ENCODE data around the gene MYPN. TPM values are rescaled to one million over a fixed set of nuclear protein-coding genes. Genes with fewer than 3 reads are reported as not detected.

Gene MYPN
- not detected in 2 replicates for total RNA-seq (2014; rRNA removed; shearing (Covaris generic); ENCODE audit: low replicate concordance)

- H3K79me2 ChIP-seq (ENCODE audit: low read length) = no peaks in the 10 kb centered on the region
- no peak within 1 kb of the TSS for H3K9ac ChIP-seq (ENCODE audit: low read length)
- no peaks in the 10 kb centered on the region for H3K9me3 ChIP-seq (ENCODE audit: low read length)
- no peak within 1 kb of the TSS for H3K27ac ChIP-seq (ENCODE audit: low read length)
- H3K36me3 ChIP-seq (ENCODE audit: insufficient read depth, low read length) = no peaks in the 10 kb centered on the region
- no peak for DNase-seq
- no peak within 1 kb of the TSS for H3K4me3 ChIP-seq (ENCODE audit: low read length)
- no peak within 1 kb of the TSS for H3K4me2 ChIP-seq (ENCODE audit: low read depth, low read length, poor library complexity, severe bottlenecking)
- no peak within 1 kb of the TSS for H2AFZ ChIP-seq (ENCODE audit: low read length)
- no peaks in the 10 kb centered on the region for H3K27me3 ChIP-seq (ENCODE audit: low read length)
- H3K9me2 ChIP-seq (replicated peaks; ENCODE audit: insufficient read depth, low read length) = no peaks in the 10 kb centered on the region
- no peaks in the 10 kb centered on the region for H3K4me1 ChIP-seq (ENCODE audit: low read length)
- H4K20me1 ChIP-seq (ENCODE audit: insufficient read depth, low read depth, low read length) = no peaks in the 10 kb centered on the region
Observed at GRCh38 chr10:68109331-68109730, at the start of gene MYPN. Gene MYPN, plus strand, starts transcription at chr10:68109488. Its CDS starts 11,951 bp downstream, at chr10:68121439.

DNA sequence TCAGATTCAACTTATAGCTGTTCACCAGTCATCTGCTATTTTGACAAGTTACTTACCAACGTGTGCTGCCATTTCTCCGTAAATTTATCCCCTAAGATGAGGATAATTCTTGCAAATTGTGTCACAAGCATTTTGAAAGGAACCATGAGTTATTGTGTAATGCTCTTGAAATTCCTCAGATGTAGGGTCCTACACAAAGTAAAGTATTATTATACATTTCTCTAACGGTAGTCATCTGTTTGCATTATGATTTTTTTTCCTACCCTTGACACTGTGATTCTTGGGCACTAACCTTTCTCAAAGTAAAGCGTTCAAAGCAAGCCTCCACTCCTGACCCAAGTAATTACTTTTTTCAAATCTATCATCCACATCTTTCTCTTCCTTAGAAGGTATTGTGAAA, 42.3 kb upstream of the MYPN start:
- Histone ChIP-seq H3K9me2 (replicated peaks; ENCODE audit: insufficient read depth, low read length) (no peaks in the 10 kb centered on the region), H3K4me3 (ENCODE audit: low read length) (no peak overlapping the region), H3K79me2 (ENCODE audit: low read length) (peaks cover 89% of the 10 kb centered on the region), H3K4me1 (ENCODE audit: low read length) (peaks cover 11% of the 10 kb centered on the region), H3K9ac (ENCODE audit: low read length) (no peak overlapping the region), H4K20me1 (ENCODE audit: insufficient read depth, low read depth, low read length) (0 out of 2 replicates have a peak, but pooled peaks cover 5% of the 10 kb centered on the region), H3K27me3 (ENCODE audit: low read length) (no peaks in the 10 kb centered on the region), H3K36me3 (ENCODE audit: insufficient read depth, low read length) (peaks cover 39% of the 10 kb centered on the region; the same call in 1 of the 2 replicates), H3K27ac (ENCODE audit: low read length) (no peak overlapping the region), H2AFZ (ENCODE audit: low read length) (no peak overlapping the region), H3K4me2 (ENCODE audit: low read depth, low read length, poor library complexity, severe bottlenecking) (no peak overlapping the region), H3K9me3 (ENCODE audit: low read length) (no peaks in the 10 kb centered on the region)
- no peak for DNase-seq

DNA sequence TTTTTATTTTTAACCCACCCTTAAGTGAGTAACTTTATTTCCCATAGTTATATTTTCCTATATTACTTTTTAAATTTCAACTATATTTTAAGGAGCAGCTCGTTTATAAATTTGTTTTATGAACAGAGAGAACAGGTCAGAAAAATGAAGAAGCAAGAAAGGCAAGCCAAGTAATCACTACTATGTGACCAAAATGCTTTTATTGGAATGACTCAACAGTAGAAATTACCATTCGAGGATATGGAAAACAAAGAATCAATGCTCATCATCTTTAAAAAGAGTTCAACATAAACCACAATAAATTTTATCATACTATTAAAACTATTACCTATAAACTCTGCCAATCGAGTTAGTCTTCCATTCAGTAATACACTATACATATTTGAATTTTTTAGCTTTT, 41.8 kb upstream of the MYPN start:
- no peak overlapping the region for H3K4me3 ChIP-seq (ENCODE audit: low read length)
- peaks cover 16% of the 10 kb centered on the region for H3K4me1 ChIP-seq (ENCODE audit: low read length)
- H4K20me1 ChIP-seq (ENCODE audit: insufficient read depth, low read depth, low read length) = 0 out of 2 replicates have a peak, but pooled peaks cover 5% of the 10 kb centered on the region
- H3K27me3 ChIP-seq (ENCODE audit: low read length) = no peaks in the 10 kb centered on the region
- H3K4me2 ChIP-seq (ENCODE audit: low read depth, low read length, poor library complexity, severe bottlenecking) = no peak overlapping the region
- no peaks in the 10 kb centered on the region for H3K9me3 ChIP-seq (ENCODE audit: low read length)
- DNase-seq = no peak
- H3K36me3 ChIP-seq (ENCODE audit: insufficient read depth, low read length) = peaks cover 42% of the 10 kb centered on the region; the same call in 1 of the 2 replicates
- no peak overlapping the region for H3K9ac ChIP-seq (ENCODE audit: low read length)
- peaks cover 91% of the 10 kb centered on the region for H3K79me2 ChIP-seq (ENCODE audit: low read length)
- H2AFZ ChIP-seq (ENCODE audit: low read length) = no peak overlapping the region
- H3K9me2 ChIP-seq (replicated peaks; ENCODE audit: insufficient read depth, low read length) = no peaks in the 10 kb centered on the region
- H3K27ac ChIP-seq (ENCODE audit: low read length) = no peak overlapping the region

GRCh38 chr10:68073631-68074030, 35.7 kb upstream of the MYPN start:
- H3K36me3 ChIP-seq (ENCODE audit: insufficient read depth, low read length) = peaks cover 30% of the 10 kb centered on the region; the same call in 1 of the 2 replicates
- no peak overlapping the region for H2AFZ ChIP-seq (ENCODE audit: low read length)
- H4K20me1 ChIP-seq (ENCODE audit: insufficient read depth, low read depth, low read length) = peaks cover 12% of the 10 kb centered on the region
- H3K9ac ChIP-seq (ENCODE audit: low read length) = peak overlapping the region; percentile 97
- H3K27me3 ChIP-seq (ENCODE audit: low read length) = no peaks in the 10 kb centered on the region
- H3K9me3 ChIP-seq (ENCODE audit: low read length) = no peaks in the 10 kb centered on the region
- peaks cover 62% of the 10 kb centered on the region for H3K79me2 ChIP-seq (ENCODE audit: low read length)
- H3K4me2 ChIP-seq (ENCODE audit: low read depth, low read length, poor library complexity, severe bottlenecking) = peak overlapping the region; percentile 98
- H3K4me1 ChIP-seq (ENCODE audit: low read length) = peaks cover 34% of the 10 kb centered on the region
- no peak for DNase-seq
- H3K9me2 ChIP-seq (replicated peaks; ENCODE audit: insufficient read depth, low read length) = 0 out of 2 replicates have a peak, but pooled peaks cover 2% of the 10 kb centered on the region
- H3K4me3 ChIP-seq (ENCODE audit: low read length) = peak overlapping the region; percentile 85
- H3K27ac ChIP-seq (ENCODE audit: low read length) = peak overlapping the region; percentile 91

- no peak overlapping the region for H2AFZ ChIP-seq (ENCODE audit: low read length)
- no peaks in the 10 kb centered on the region for H3K27me3 ChIP-seq (ENCODE audit: low read length)
- H3K79me2 ChIP-seq (ENCODE audit: low read length) = peaks cover 57% of the 10 kb centered on the region
- H3K9ac ChIP-seq (ENCODE audit: low read length) = peak overlapping the region; percentile 97
- H3K36me3 ChIP-seq (ENCODE audit: insufficient read depth, low read length) = peaks cover 25% of the 10 kb centered on the region; the same call in 1 of the 2 replicates
- H3K9me2 ChIP-seq (replicated peaks; ENCODE audit: insufficient read depth, low read length) = 0 out of 2 replicates have a peak, but pooled peaks cover 2% of the 10 kb centered on the region
- H3K4me1 ChIP-seq (ENCODE audit: low read length) = peaks cover 34% of the 10 kb centered on the region
- H4K20me1 ChIP-seq (ENCODE audit: insufficient read depth, low read depth, low read length) = peaks cover 12% of the 10 kb centered on the region
- H3K9me3 ChIP-seq (ENCODE audit: low read length) = no peaks in the 10 kb centered on the region
- H3K27ac ChIP-seq (ENCODE audit: low read length) = peak overlapping the region; percentile 91
- peak; percentile 55 for DNase-seq
- peak overlapping the region; percentile 85 for H3K4me3 ChIP-seq (ENCODE audit: low read length)
- H3K4me2 ChIP-seq (ENCODE audit: low read depth, low read length, poor library complexity, severe bottlenecking) = peak overlapping the region; percentile 98
Observed at GRCh38 chr10:68074031-68074774, 35.1 kb upstream of the MYPN start.

GRCh38 chr10:68074775-68075549, 34.3 kb upstream of the MYPN start, which contains the start of gene HERC4:
Gene HERC4, minus strand, starts transcription at chr10:68075283. Its CDS starts 2,175 bp downstream, at chr10:68073108.
- Histone ChIP-seq H3K4me1 (ENCODE audit: low read length) (peaks cover 34% of the 10 kb centered on the region), H3K36me3 (ENCODE audit: insufficient read depth, low read length) (peaks cover 25% of the 10 kb centered on the region; the same call in 1 of the 2 replicates), H3K4me3 (ENCODE audit: low read length) (peak within 1 kb of the TSS; percentile 85), H3K27me3 (ENCODE audit: low read length) (no peaks in the 10 kb centered on the region), H3K27ac (ENCODE audit: low read length) (peak within 1 kb of the TSS; percentile 91), H3K9me3 (ENCODE audit: low read length) (no peaks in the 10 kb centered on the region), H3K9me2 (replicated peaks; ENCODE audit: insufficient read depth, low read length) (0 out of 2 replicates have a peak, but pooled peaks cover 2% of the 10 kb centered on the region), H3K79me2 (ENCODE audit: low read length) (peaks cover 49% of the 10 kb centered on the region), H2AFZ (ENCODE audit: low read length) (peak within 1 kb of the TSS; percentile 97), H3K9ac (ENCODE audit: low read length) (peak within 1 kb of the TSS; percentile 97), H4K20me1 (ENCODE audit: insufficient read depth, low read depth, low read length) (peaks cover 12% of the 10 kb centered on the region), H3K4me2 (ENCODE audit: low read depth, low read length, poor library complexity, severe bottlenecking) (peak within 1 kb of the TSS; percentile 98)
- peak; percentile 96 for DNase-seq

- Histone ChIP-seq H3K9me3 (ENCODE audit: low read length) (no peaks in the 10 kb centered on the region), H3K79me2 (ENCODE audit: low read length) (peaks cover 45% of the 10 kb centered on the region), H3K4me2 (ENCODE audit: low read depth, low read length, poor library complexity, severe bottlenecking) (peak overlapping the region; percentile 72), H3K27me3 (ENCODE audit: low read length) (no peaks in the 10 kb centered on the region), H2AFZ (ENCODE audit: low read length) (peak overlapping the region; percentile 97), H3K9me2 (replicated peaks; ENCODE audit: insufficient read depth, low read length) (0 out of 2 replicates have a peak, but pooled peaks cover 2% of the 10 kb centered on the region), H3K27ac (ENCODE audit: low read length) (no peak overlapping the region), H4K20me1 (ENCODE audit: insufficient read depth, low read depth, low read length) (peaks cover 12% of the 10 kb centered on the region), H3K9ac (ENCODE audit: low read length) (peak overlapping the region; percentile 68), H3K4me1 (ENCODE audit: low read length) (peaks cover 34% of the 10 kb centered on the region), H3K36me3 (ENCODE audit: insufficient read depth, low read length) (peaks cover 24% of the 10 kb centered on the region; the same call in 1 of the 2 replicates), H3K4me3 (ENCODE audit: low read length) (peak overlapping the region; percentile 50; the same call in 1 of the 2 replicates)
- no peak for DNase-seq
Observed at GRCh38 chr10:68075550-68076004, 33.7 kb upstream of the MYPN start.

Measured in Karpas-422 (cell line).